Measurements from ENCODE around the gene CLCN7. TPM values are rescaled to one million over a fixed set of nuclear protein-coding genes. Genes with fewer than 3 reads are reported as not detected.

The CLCN7 gene
- total RNA-seq, 2 experiments from 2014 or later, result 31.1 to 62.4 TPM

DNA sequence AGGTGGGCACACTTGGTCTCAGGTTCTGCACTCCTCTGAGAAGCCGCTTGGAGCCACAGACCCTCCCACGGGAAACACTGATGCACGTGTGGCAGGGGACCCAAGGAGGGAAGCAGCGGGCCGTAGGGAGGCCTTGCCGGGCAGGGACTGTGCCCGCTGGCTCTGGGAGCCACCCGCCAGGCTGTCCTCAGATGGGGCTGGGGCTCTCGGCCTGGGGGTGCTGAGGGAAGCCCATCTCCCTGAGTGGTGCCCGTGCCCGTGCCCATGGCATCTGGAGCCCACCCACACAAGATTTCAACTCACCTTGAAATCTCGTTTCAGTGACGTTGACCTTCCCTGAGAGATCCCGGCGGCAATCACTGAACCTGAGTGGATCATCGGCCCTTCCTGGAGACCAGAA is 17.9 kb downstream of the CLCN7 start:
- Histone ChIP-seq H3K9me2 (ENCODE audit: insufficient read depth, low read length) (no peaks in the 10 kb centered on the region), H3K79me2 (ENCODE audit: insufficient read depth, low read depth, low read length) (no peaks in the 10 kb centered on the region), H3K4me1 (ENCODE audit: insufficient read depth, low read length, poor library complexity, severe bottlenecking) (peaks cover 9% of the 10 kb centered on the region), H3K9me3 (ENCODE audit: low read length) (no peaks in the 10 kb centered on the region), H3K27ac (ENCODE audit: low read depth, low read length, poor library complexity, severe bottlenecking) (no peak overlapping the region), H3K4me3 (ENCODE audit: low read depth, low read length, poor library complexity, severe bottlenecking) (no peak overlapping the region), H3K36me3 (ENCODE audit: insufficient read depth, low read length) (peaks cover 9% of the 10 kb centered on the region; the same call in 1 of the 2 replicates), H4K20me1 (ENCODE audit: insufficient read depth, low read length) (no peaks in the 10 kb centered on the region), H2AFZ (ENCODE audit: low read length) (no peak overlapping the region), H3K4me2 (ENCODE audit: low read length) (no peak overlapping the region)
- POLR2A ChIA-PET, result no interaction called here
- intact Hi-C loops (cut with micrococcal nuclease; ENCODE audit: unreplicated experiment), result no loop called here
- no TSS peak for BruUV-seq (replicated peaks)
- CTCF ChIA-PET (ENCODE audit: unreplicated experiment), result no interaction called here
- TF ChIP-seq, protein P1, sequence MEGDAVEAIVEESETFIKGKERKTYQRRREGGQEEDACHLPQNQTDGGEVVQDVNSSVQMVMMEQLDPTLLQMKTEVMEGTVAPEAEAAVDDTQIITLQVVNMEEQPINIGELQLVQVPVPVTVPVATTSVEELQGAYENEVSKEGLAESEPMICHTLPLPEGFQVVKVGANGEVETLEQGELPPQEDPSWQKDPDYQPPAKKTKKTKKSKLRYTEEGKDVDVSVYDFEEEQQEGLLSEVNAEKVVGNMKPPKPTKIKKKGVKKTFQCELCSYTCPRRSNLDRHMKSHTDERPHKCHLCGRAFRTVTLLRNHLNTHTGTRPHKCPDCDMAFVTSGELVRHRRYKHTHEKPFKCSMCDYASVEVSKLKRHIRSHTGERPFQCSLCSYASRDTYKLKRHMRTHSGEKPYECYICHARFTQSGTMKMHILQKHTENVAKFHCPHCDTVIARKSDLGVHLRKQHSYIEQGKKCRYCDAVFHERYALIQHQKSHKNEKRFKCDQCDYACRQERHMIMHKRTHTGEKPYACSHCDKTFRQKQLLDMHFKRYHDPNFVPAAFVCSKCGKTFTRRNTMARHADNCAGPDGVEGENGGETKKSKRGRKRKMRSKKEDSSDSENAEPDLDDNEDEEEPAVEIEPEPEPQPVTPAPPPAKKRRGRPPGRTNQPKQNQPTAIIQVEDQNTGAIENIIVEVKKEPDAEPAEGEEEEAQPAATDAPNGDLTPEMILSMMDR (conservative IDR thresholded peaks at IDR 0.05; ENCODE audit: low read length), result no peak
- no peak for TF ChIP-seq EZH2phosphoT487 (IDR thresholded peaks at IDR 0.05; ENCODE audit: borderline replicate concordance, low read depth, low read length)
- DNase-seq (ENCODE audit: low spot score), result no peak

DNA sequence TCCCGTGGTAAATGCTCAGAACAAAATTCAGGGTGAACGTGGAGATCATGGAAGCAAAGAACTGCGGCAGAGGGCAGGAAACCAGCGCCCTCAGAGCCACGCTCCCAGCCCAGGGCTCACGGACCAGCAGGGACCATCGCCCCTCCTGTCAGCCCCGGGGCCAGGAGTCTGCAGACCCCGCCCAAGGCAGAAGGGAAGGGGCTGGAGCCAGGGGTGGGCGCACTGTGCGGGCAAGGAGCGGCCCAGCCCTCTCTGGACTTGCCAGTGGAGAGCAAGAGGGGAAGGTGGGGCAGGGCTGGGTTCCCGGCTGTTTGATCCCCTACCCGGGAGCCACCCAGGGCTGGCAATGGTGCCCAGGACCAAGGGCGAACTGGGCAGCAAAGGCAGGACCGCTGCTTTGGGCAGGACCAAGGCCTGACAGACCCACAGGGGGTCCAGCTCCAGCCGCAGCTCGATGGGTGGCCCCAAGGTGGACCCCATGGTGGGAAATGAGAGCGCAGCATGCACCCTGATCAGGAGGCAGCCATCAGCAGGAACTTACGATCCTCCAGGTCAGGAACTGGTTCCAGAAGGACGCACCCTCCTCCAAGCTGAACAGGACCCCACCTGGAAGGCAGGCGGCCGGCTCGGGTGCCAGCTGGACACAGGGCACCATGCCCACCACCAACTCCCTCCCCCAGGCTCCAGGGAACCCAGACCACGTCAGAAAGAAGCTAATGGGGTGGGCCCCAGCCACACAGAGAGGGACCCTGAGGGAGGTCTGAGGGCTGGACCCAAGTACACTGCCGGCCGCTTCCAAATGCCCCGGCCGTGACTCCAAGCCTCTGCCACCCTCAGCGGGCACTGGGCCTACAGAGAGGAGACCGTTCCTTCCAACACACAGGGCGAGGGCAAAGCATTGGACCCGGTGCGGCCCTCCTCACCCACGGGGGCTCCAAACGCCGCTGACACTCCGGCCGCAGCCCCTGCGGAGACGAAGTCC is 19.3 kb downstream of the CLCN7 start:
- intact Hi-C loops (cut with micrococcal nuclease; ENCODE audit: unreplicated experiment), result no loop called here
- no peak overlapping the region for H3K4me2 ChIP-seq (ENCODE audit: low read length)
- H3K36me3 ChIP-seq (ENCODE audit: insufficient read depth, low read length), result peaks cover 4% of the 10 kb centered on the region; the same call in 1 of the 2 replicates
- H3K4me3 ChIP-seq (ENCODE audit: low read depth, low read length, poor library complexity, severe bottlenecking), result no peak overlapping the region
- no peaks in the 10 kb centered on the region for H3K9me3 ChIP-seq (ENCODE audit: low read length)
- H4K20me1 ChIP-seq (ENCODE audit: insufficient read depth, low read length), result no peaks in the 10 kb centered on the region
- no peaks in the 10 kb centered on the region for H3K79me2 ChIP-seq (ENCODE audit: insufficient read depth, low read depth, low read length)
- no peak overlapping the region for H2AFZ ChIP-seq (ENCODE audit: low read length)
- no peaks in the 10 kb centered on the region for H3K9me2 ChIP-seq (ENCODE audit: insufficient read depth, low read length)
- no peak for DNase-seq (ENCODE audit: low spot score)
- no peak overlapping the region for H3K27ac ChIP-seq (ENCODE audit: low read depth, low read length, poor library complexity, severe bottlenecking)
- CTCF ChIA-PET (ENCODE audit: unreplicated experiment), result no interaction called here
- BruUV-seq (replicated peaks), result no TSS peak
- peaks cover 9% of the 10 kb centered on the region for H3K4me1 ChIP-seq (ENCODE audit: insufficient read depth, low read length, poor library complexity, severe bottlenecking)
- TF ChIP-seq, protein P1 (conservative IDR thresholded peaks at IDR 0.05; ENCODE audit: low read length), result no peak
- TF ChIP-seq EZH2phosphoT487 (IDR thresholded peaks at IDR 0.05; ENCODE audit: borderline replicate concordance, low read depth, low read length), result no peak
- POLR2A ChIA-PET, result no interaction called here

DNA sequence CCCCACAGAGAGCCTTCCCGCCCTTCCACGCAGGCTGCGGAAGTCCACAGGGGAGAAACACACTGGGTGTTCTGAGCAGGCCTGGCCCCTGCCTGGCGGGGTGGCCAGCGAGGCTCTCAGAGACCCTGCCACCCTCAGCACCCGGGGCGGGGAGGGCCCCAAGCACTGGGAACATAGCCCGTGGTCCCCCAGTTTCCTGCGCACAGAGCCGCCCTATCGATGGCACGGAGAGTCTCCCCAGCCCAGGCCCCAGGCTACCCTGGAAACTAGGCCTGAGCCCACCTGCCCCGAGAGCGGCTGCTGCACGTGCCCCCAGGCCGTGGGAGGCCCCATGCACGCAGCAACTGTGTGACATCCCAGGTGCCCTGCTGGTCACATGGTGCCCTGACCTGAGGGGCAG is 20.3 kb downstream of the CLCN7 start:
- no peak overlapping the region for H2AFZ ChIP-seq (ENCODE audit: low read length)
- H3K36me3 ChIP-seq (ENCODE audit: insufficient read depth, low read length), result no peaks in the 10 kb centered on the region
- no peak overlapping the region for H3K27ac ChIP-seq (ENCODE audit: low read depth, low read length, poor library complexity, severe bottlenecking)
- H3K9me2 ChIP-seq (ENCODE audit: insufficient read depth, low read length), result no peaks in the 10 kb centered on the region
- TF ChIP-seq, protein P1 (conservative IDR thresholded peaks at IDR 0.05; ENCODE audit: low read length), result no peak
- TF ChIP-seq EZH2phosphoT487 (IDR thresholded peaks at IDR 0.05; ENCODE audit: borderline replicate concordance, low read depth, low read length), result no peak
- no peak overlapping the region for H3K4me2 ChIP-seq (ENCODE audit: low read length)
- ChIA-PET POLR2A (no interaction called here), CTCF (ENCODE audit: unreplicated experiment) (no interaction called here)
- H3K4me1 ChIP-seq (ENCODE audit: insufficient read depth, low read length, poor library complexity, severe bottlenecking), result peaks cover 9% of the 10 kb centered on the region
- H4K20me1 ChIP-seq (ENCODE audit: insufficient read depth, low read length), result no peaks in the 10 kb centered on the region
- BruUV-seq (replicated peaks), result no TSS peak
- intact Hi-C loops (cut with micrococcal nuclease; ENCODE audit: unreplicated experiment), result no loop called here
- DNase-seq (ENCODE audit: low spot score), result no peak
- no peaks in the 10 kb centered on the region for H3K9me3 ChIP-seq (ENCODE audit: low read length)
- H3K79me2 ChIP-seq (ENCODE audit: insufficient read depth, low read depth, low read length), result no peaks in the 10 kb centered on the region
- H3K4me3 ChIP-seq (ENCODE audit: low read depth, low read length, poor library complexity, severe bottlenecking), result no peak overlapping the region
